DND-41 (cell line): ENCODE data around the gene DPYD.
"Not testable (repeated sequence)": the region's sequence is repeated elsewhere in the genome, so short reads cannot be mapped to it uniquely, and the experiment has no call there.

Source experiments
- ATAC-seq: fragments of 200-7000 bp; cut with Tn5 transposase; 3 replicates; pipeline ENCODE4 v1.9.1; 2021; ENCODE audit warnings: low read depth; ENCODE audit not compliant: insufficient read depth
- DNase-seq: peaks from one replicate; pipeline ENCODE4 v3.0.0-alpha.2; 2020
- H2AFZ ChIP-seq: 2 replicates; pipeline ENCODE4 v1.6.0; 2012; ENCODE audit warnings: low read depth, low read length
- H3K27ac ChIP-seq: 2 replicates; pipeline ENCODE4 v1.5.1; 2012; ENCODE audit warnings: low read length, inconsistent platforms
- H3K27me3 ChIP-seq: fragments of 200-600 bp; sonication (generic); 2 replicates; pipeline ENCODE4 v1.6.0; 2012; ENCODE audit warnings: low read length, mild to moderate bottlenecking, inconsistent platforms; ENCODE audit not compliant: insufficient read depth, poor library complexity
- H3K36me3 ChIP-seq: 2 replicates; pipeline ENCODE4 v1.5.1; 2012; ENCODE audit warnings: low read length, inconsistent platforms; ENCODE audit not compliant: insufficient read depth
- H3K4me1 ChIP-seq: 2 replicates; pipeline ENCODE4 v1.5.1; 2012; ENCODE audit warnings: mild to moderate bottlenecking, low read length; ENCODE audit not compliant: insufficient read depth
- H3K4me2 ChIP-seq: 2 replicates; pipeline ENCODE4 v1.6.0; 2012; ENCODE audit warnings: mild to moderate bottlenecking, moderate library complexity, low read length, inconsistent platforms; ENCODE audit not compliant: insufficient read depth
- H3K4me3 ChIP-seq, 2 experiments: fragments of 200-600 bp in 1 of 2; shearing (Covaris generic) in 1 of 2; 2 replicates each; pipeline ENCODE4 v1.5.1; 2012 to 2016; ENCODE audit warnings: inconsistent platforms in 2 of 2, low read length in 2 of 2, mild to moderate bottlenecking in 2 of 2, low read depth in 1 of 2, moderate library complexity in 1 of 2
- H3K79me2 ChIP-seq: 2 replicates; pipeline ENCODE4 v1.6.0; 2012; ENCODE audit warnings: low read length, inconsistent platforms; ENCODE audit not compliant: insufficient read depth
- H3K9ac ChIP-seq: 2 replicates; pipeline ENCODE4 v1.6.0; 2012; ENCODE audit warnings: low read depth, mild to moderate bottlenecking, inconsistent platforms, low read length, moderate library complexity
- H3K9me3 ChIP-seq: 2 replicates; pipeline ENCODE4 v1.5.1; 2012; ENCODE audit warnings: low read length, moderate library complexity, mild to moderate bottlenecking, inconsistent platforms; ENCODE audit not compliant: insufficient read depth, severe bottlenecking
- H4K20me1 ChIP-seq: 2 replicates; pipeline ENCODE4 v1.6.0; 2012; ENCODE audit warnings: low read length; ENCODE audit not compliant: insufficient read depth
- EZH2 ChIP-seq: IDR thresholded peaks from 3 replicates; pipeline ENCODE4 v1.6.1; 2012; ENCODE audit warnings: borderline replicate concordance, low read depth, mild to moderate bottlenecking, moderate library complexity, low read length, inconsistent platforms; ENCODE audit not compliant: severe bottlenecking
- TF ChIP-seq, protein P1 (sequence below): IDR thresholded peaks from 2 replicates; pipeline ENCODE4 v1.5.1; 2012; ENCODE audit warnings: borderline replicate concordance, low read length, moderate library complexity, mild to moderate bottlenecking; ENCODE audit not compliant: poor library complexity, severe bottlenecking; ENCODE audit errors: extremely low read depth

The DPYD gene

DNA sequence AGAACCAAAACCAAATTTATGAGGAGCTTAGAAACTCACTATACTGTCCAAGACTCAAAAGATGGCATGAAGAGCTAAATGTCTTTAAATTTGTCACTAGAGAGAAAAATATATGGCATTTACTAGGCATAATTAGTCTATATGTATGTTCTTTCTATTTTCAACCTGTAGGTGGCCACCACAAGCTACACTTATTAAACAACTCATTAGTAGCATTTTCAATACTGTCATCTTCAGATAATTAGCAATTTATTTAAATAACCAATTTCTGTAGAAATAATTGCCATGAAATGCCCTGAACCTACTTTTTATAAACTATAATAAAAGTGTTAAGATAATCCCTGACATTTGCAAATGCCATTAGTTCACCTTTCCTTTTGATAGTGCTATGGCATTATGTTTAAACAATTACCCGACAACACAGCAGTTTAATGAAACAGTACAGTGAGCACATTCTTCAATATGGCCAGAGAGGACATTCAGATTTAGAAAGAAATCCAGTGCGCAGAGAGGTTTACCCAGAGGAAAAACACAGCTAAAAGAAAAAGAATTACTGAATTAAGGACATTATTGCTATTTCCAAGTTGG is 676.8 kb downstream of the DPYD start:
- Histone ChIP-seq H3K79me2 (no peaks in the 10 kb centered on the region), H4K20me1 (no peaks in the 10 kb centered on the region), H3K4me3 (no peak overlapping the region), H3K9ac (no peak overlapping the region), H3K9me3 (no peaks in the 10 kb centered on the region), H3K27me3 (no peaks in the 10 kb centered on the region), H3K36me3 (no peaks in the 10 kb centered on the region), H3K4me1 (no peaks in the 10 kb centered on the region), H3K4me2 (no peak overlapping the region), H2AFZ (no peak overlapping the region), H3K27ac (no peak overlapping the region)
- TF ChIP-seq, protein P1, sequence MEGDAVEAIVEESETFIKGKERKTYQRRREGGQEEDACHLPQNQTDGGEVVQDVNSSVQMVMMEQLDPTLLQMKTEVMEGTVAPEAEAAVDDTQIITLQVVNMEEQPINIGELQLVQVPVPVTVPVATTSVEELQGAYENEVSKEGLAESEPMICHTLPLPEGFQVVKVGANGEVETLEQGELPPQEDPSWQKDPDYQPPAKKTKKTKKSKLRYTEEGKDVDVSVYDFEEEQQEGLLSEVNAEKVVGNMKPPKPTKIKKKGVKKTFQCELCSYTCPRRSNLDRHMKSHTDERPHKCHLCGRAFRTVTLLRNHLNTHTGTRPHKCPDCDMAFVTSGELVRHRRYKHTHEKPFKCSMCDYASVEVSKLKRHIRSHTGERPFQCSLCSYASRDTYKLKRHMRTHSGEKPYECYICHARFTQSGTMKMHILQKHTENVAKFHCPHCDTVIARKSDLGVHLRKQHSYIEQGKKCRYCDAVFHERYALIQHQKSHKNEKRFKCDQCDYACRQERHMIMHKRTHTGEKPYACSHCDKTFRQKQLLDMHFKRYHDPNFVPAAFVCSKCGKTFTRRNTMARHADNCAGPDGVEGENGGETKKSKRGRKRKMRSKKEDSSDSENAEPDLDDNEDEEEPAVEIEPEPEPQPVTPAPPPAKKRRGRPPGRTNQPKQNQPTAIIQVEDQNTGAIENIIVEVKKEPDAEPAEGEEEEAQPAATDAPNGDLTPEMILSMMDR = peak; percentile 45
- TF ChIP-seq EZH2 = no peak
- peak; percentile 59; the same call in 1 of the 3 replicates for ATAC-seq
- DNase-seq = no peak

DNA sequence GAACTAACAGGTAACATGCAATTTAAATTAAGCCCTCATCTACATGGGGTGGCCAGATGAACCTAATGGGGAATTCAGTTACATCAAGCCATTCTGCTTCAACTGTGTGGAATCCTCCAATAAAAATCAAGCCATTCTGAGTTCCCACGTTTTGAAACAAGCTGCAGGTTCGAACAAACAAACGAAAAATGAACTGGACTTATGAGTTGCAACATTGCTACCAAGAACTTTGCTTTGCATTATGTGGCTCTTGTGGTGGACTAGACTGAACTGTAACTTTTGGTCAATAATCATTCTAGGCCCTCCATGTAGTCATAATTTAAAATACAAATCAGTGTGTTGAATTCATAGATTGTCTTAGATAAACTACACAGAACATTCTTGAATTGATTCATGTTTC is 682.0 kb downstream of the DPYD start:
- TF ChIP-seq, protein P1 = no peak
- TF ChIP-seq EZH2 = no peak
- Histone ChIP-seq H3K4me3 (no peak overlapping the region), H2AFZ (no peak overlapping the region), H3K79me2 (no peaks in the 10 kb centered on the region), H3K9ac (no peak overlapping the region), H3K27ac (no peak overlapping the region), H4K20me1 (no peaks in the 10 kb centered on the region), H3K9me3 (no peaks in the 10 kb centered on the region), H3K27me3 (no peaks in the 10 kb centered on the region), H3K36me3 (peaks cover 9% of the 10 kb centered on the region), H3K4me2 (no peak overlapping the region), H3K4me1 (no peaks in the 10 kb centered on the region)
- no peak for DNase-seq
- ATAC-seq = no peak

DNA sequence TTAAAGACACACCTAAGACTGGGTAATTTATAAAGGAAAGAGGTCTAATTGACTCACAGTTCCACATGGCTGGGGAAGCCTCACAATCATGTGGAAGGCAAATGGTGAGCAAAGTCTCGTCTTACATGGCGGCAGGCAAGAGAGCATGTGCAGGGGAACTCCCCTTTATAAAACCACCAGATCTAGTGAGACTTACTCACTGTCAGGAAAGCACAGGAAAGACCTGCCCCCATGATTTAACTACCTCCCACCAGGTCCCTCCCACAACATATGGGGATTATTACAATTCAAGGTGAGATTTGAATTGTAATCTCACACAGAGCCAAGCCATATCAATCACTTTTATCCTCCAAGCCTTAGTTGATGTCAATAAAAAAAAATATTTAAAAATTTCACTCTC is 689.5 kb downstream of the DPYD start:
- not testable (repeated sequence) for H3K27ac ChIP-seq, H3K4me2 ChIP-seq, H3K9ac ChIP-seq, H3K4me3 ChIP-seq, ATAC-seq, H3K4me1 ChIP-seq, H3K27me3 ChIP-seq, H3K9me3 ChIP-seq, H4K20me1 ChIP-seq, H3K79me2 ChIP-seq, H2AFZ ChIP-seq, DNase-seq
- peaks cover 28% of the 10 kb centered on the region for H3K36me3 ChIP-seq

DNA sequence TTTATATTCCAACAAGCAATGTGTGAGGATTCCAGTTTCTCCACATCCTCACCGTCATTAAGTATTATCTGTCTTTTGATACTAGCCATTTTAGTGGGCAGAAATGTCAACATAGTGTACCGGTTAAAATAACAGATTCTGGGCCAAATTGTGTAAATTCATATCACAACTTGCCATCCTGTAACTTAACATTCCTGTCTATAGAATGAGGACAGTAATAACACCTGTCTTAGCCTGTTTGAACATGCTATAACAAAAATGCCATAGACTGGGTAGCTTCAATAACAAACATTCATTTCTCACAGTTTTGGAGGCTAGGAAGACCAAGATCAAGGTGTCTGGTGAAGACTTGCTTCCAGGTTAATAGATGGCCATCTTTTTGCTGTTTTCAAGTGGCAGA is 708.2 kb downstream of the DPYD start:
- H3K36me3 ChIP-seq = 0 out of 2 replicates have a peak, but pooled peaks cover 3% of the 10 kb centered on the region
- no peak overlapping the region for H3K9ac ChIP-seq
- no peaks in the 10 kb centered on the region for H3K79me2 ChIP-seq
- TF ChIP-seq, protein P1 = no peak
- TF ChIP-seq EZH2 = no peak
- no peak overlapping the region for H3K4me2 ChIP-seq
- DNase-seq (no peak), ATAC-seq (no peak)
- no peak overlapping the region for H2AFZ ChIP-seq
- no peaks in the 10 kb centered on the region for H3K27me3 ChIP-seq
- H3K4me3 ChIP-seq = no peak overlapping the region
- H3K4me1 ChIP-seq = no peaks in the 10 kb centered on the region
- H3K9me3 ChIP-seq = no peaks in the 10 kb centered on the region
- no peak overlapping the region for H3K27ac ChIP-seq
- no peaks in the 10 kb centered on the region for H4K20me1 ChIP-seq
